ENCODE results near the gene OR2V2. TPM values are rescaled to one million over a fixed set of nuclear protein-coding genes. Genes with fewer than 3 reads are reported as not detected.

Gene OR2V2
- polyA plus RNA-seq, 2 of the 4 experiments (the other 2 are of a cell fraction): not detected

GRCh38 chr5:181164076-181164952, 16.9 kb downstream of the OR2V2 start (continued):
- TF ChIP-seq CBX2 (IDR thresholded peaks at IDR 0.05; ENCODE audit: borderline replicate concordance, low read depth) (no peak), MAFK (IDR thresholded peaks at IDR 0.05; ENCODE audit: partially characterized antibody) (no peak), HOXB5 (CRISPR knock-in tag; IDR thresholded peaks at IDR 0.05) (no peak), REST (IDR thresholded peaks at IDR 0.05) (no peak), E2F6 (IDR thresholded peaks at IDR 0.05; ENCODE audit: borderline replicate concordance, low read depth) (no peak), TFCP2L1 (CRISPR knock-in tag; IDR thresholded peaks at IDR 0.05) (no peak), HMGXB4 (CRISPR knock-in tag; IDR thresholded peaks at IDR 0.05; ENCODE audit: borderline replicate concordance) (peak; percentile 88; the same call in 1 of the 2 replicates), RNF2 (IDR thresholded peaks at IDR 0.05; ENCODE audit: borderline replicate concordance, low read depth) (no peak), HOXB13 (CRISPR knock-in tag; IDR thresholded peaks at IDR 0.05; ENCODE audit: low read depth) (no peak; the same call in 1 of the 2 replicates), FOSB (CRISPR knock-in tag; IDR thresholded peaks at IDR 0.05) (no peak), SREBF2 (IDR thresholded peaks at IDR 0.05) (peak; percentile 18; the same call in 1 of the 2 replicates), CEBPB (IDR thresholded peaks at IDR 0.05) (no peak), EP300 (IDR thresholded peaks at IDR 0.05) (no peak), CHD2 (IDR thresholded peaks at IDR 0.05; ENCODE audit: low read length, partially characterized antibody) (no peak), ZC3H11A (IDR thresholded peaks at IDR 0.05) (no peak)

GRCh38 chr5:181166812-181167733, 19.7 kb downstream of the OR2V2 start:
- DNase-seq (ENCODE audit: low read depth in 1 of 2, low spot score in 1 of 2) (no peak), ATAC-seq (no peak)

More at GRCh38 chr5:181166812-181167733, 19.7 kb downstream of the OR2V2 start:
- Histone ChIP-seq H3K4me2 (peak overlapping the region; percentile 76), H3K27ac (no peak overlapping the region), H3K4me1 (peaks cover 22% of the 10 kb centered on the region), H3K4me3 (no peak overlapping the region), H3K9me3 (no peaks in the 10 kb centered on the region)
- 64% methylated on average over 6 of the region's 6 CpGs for WGBS (ENCODE audit: missing lambda C conversion rate)
- TF ChIP-seq MAZ (IDR thresholded peaks at IDR 0.05; ENCODE audit: borderline replicate concordance, low read depth, low read length) (no peak), RCOR1 (IDR thresholded peaks at IDR 0.05; ENCODE audit: low read depth, low read length) (no peak), ELK1 (IDR thresholded peaks at IDR 0.05; ENCODE audit: low read depth, low read length) (no peak), HOXB5 (CRISPR knock-in tag; IDR thresholded peaks at IDR 0.05) (no peak), FOSL2 (IDR thresholded peaks at IDR 0.05) (no peak), FOSL2 (CRISPR knock-in tag; IDR thresholded peaks at IDR 0.05) (0 out of 2 replicates have a peak, but pooled peaks have one; percentile 13), NFE2L2 (conservative IDR thresholded peaks at IDR 0.05; ENCODE audit: low read length) (no peak), RNF2 (IDR thresholded peaks at IDR 0.05; ENCODE audit: borderline replicate concordance, low read depth) (no peak), ZSCAN20 (CRISPR knock-in tag; IDR thresholded peaks at IDR 0.05) (no peak)
- ChIA-PET CTCF (interaction anchor here (0.6 to 2.2 kb wide), 20 partner anchors 8 to 383 kb away, joined by 3 to 26 read pairs (median 4); partner anchors contain the start of gene TRIM7), POLR2A (no interaction called here)
- no peak for FAIRE-seq
